ENCODE results near the gene LMO7. TPM values are rescaled to one million over a fixed set of nuclear protein-coding genes. Genes with fewer than 3 reads are reported as not detected.

Gene LMO7
- total RNA-seq, 1 donor from 2014 or later, result 39.2 TPM

GRCh38 chr13:75879656-75880055 is 243.5 kb downstream of the LMO7 start:
- peak in 1 of 2 donors; percentile 7 for DNase-seq (ENCODE audit: low read depth in 2 of 2)

GRCh38 chr13:75881109-75881775 is 245.1 kb downstream of the LMO7 start:
- DNase-seq (ENCODE audit: low read depth in 2 of 2), result no peak

DNA sequence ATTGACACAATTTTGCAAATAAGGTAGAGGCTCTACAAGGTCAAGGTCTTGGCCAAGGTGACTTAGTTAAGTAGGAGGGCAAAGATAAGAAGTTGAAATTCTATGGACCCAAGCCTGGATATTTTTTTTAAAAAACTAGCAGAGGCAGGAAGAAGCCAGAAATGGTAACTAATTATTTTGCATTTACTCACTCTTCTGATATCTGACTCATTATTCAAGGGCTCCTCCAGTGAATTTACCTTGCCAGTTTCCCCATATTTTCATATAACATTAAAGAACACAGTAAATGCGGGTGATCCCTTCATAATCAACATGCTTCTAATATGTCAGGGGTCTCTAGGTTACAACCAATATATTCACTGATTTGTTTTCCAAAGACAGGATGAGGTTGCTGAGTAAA is 246.1 kb downstream of the LMO7 start:
- no peak for DNase-seq (ENCODE audit: low read depth in 2 of 2)

GRCh38 chr13:75889427-75889826 is 253.3 kb downstream of the LMO7 start:
- no peak for DNase-seq (ENCODE audit: low read depth in 2 of 2)

- DNase-seq (ENCODE audit: low read depth in 2 of 2), result no peak
Measured at GRCh38 chr13:75895168-75895567, 259.0 kb downstream of the LMO7 start.

GRCh38 chr13:75896271-75896670 is 260.1 kb downstream of the LMO7 start:
- no peak for DNase-seq (ENCODE audit: low read depth in 2 of 2)

- no peak for DNase-seq (ENCODE audit: low read depth in 2 of 2)
Measured at GRCh38 chr13:75897386-75897785, 261.3 kb downstream of the LMO7 start.

DNA sequence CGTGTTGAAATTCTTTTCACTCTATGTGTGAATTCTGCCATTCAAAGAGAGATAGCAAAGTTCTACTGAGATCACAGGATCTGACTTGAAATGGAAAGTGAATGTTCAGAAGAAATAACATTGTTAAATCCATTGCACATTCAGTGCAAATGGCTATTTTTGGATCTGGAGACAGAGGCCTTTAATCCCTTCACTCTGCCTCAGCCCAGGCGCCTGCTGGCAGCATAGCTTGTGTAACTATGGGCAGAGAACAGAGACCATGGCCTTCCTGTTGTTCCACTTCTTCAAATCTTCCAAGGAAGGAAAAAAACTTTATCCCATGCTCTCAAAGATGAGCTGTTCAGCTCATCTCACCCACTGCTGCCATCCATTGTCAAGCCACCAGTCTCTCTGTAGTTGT is 265.4 kb downstream of the LMO7 start:
- DNase-seq (ENCODE audit: low read depth in 2 of 2), result no peak

- no peak for DNase-seq (ENCODE audit: low read depth in 2 of 2)
Measured at GRCh38 chr13:75902166-75903104, 266.3 kb downstream of the LMO7 start.

DNA sequence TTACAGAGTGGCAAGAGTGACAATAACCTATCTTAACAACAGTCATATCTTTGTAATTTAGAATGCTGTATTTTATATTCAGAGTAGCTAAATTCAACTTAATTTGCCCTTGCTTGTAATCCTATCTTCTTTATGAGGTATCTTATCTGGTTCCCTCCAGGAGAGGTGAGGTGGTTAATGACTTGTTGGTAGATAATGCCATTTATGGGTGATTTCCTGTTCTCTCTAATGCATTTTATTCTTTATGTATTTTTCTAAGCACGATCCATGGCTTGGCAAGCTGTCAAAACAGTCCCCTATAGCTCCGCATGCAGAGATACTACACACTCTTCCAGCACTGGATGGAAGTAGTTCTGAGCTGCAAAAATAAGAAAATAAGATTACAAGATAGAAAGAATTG is 267.9 kb downstream of the LMO7 start:
- no peak for DNase-seq (ENCODE audit: low read depth in 2 of 2)

- DNase-seq (ENCODE audit: low read depth in 2 of 2), result no peak
Measured at GRCh38 chr13:75906315-75906714, 270.2 kb downstream of the LMO7 start.

- no peak for DNase-seq (ENCODE audit: low read depth in 2 of 2)
Measured at GRCh38 chr13:75907044-75907443, 270.9 kb downstream of the LMO7 start.

- no peak for DNase-seq (ENCODE audit: low read depth in 2 of 2)
Measured at GRCh38 chr13:75908141-75908540, 272.0 kb downstream of the LMO7 start.

Other genes starting within 250 kb of the LMO7 start
- gene TBC1D4, start 154.2 kb upstream of the LMO7 start, total RNA-seq, result 42.5 and 107 TPM in 2 replicates
- gene COMMD6, start 98.5 kb upstream of the LMO7 start, total RNA-seq, result 38.9 and 45.7 TPM in 2 replicates
- gene UCHL3, start 86.5 kb upstream of the LMO7 start, total RNA-seq, result 32.1 and 44.8 TPM in 2 replicates

Data from dermis microvascular lymphatic vessel endothelial cell (primary cell).